Pancreas (tissue), 10 donors: Measurements from ENCODE around the gene HOTAIR. TPM values are rescaled to one million over a fixed set of nuclear protein-coding genes. Genes with fewer than 3 reads are reported as not detected.

Experiments used
- ATAC-seq, 4 donors: fragments of 200-7000 bp; cut with Tn5 transposase; one replicate each; pipeline versions ENCODE4 v1.8.0 to v1.9.1; 2020; ENCODE audit warnings: mild to moderate bottlenecking in 4 of 4, moderate library complexity in 4 of 4
- DNase-seq, 6 donors: peaks; one replicate each; pipeline ENCODE4 v3.0.0-alpha.2; 2020
- FAIRE-seq: peaks from 2 replicates; lab custom pipeline; 2012; peaks lifted over from hg19 to GRCh38; lab: Jason Lieb, UNC
- H3K27ac ChIP-seq, 4 donors: fragments of 200-600 bp; sonication (generic); 1 replicate in 3 of 4; 2 replicates in 1 of 4; pipeline versions ENCODE4 v1.5.0 to v1.8.0; 2020
- H3K27me3 ChIP-seq, 4 donors: fragments of 200-600 bp; one replicate each; pipeline ENCODE4 v1.8.0; 2021
- H3K36me3 ChIP-seq, 3 donors: fragments of 200-600 bp; sonication (generic) in 1 of 3; one replicate each; pipeline versions ENCODE4 v1.5.0 to v1.8.0; 2020 to 2021
- H3K4me1 ChIP-seq, 3 donors: fragments of 200-600 bp; one replicate each; pipeline ENCODE4 v1.8.0; 2021
- H3K4me3 ChIP-seq, 4 donors: fragments of 200-600 bp; sonication (generic) in 2 of 4; one replicate each; pipeline versions ENCODE4 v1.5.0 to v1.8.0; 2020 to 2021
- H3K9me3 ChIP-seq, 4 donors: fragments of 200-600 bp; one replicate each; pipeline ENCODE4 v1.8.0; 2021
- WGBS, 2 donors: extraction: QIAGEN DNeasy Blood & Tissue Kit; methylation state at CpG; one replicate each; pipeline ENCODE4 v1.1.7; 2013; 5-methylcytosine and 5-hydroxymethylcytosine counted together
- intact Hi-C, 3 donors: fragments of 100-400 bp; cut with DNase I; formaldehyde crosslinking; loops; one replicate each; pipeline versions ENCODE4 v1.11.1 to v1.14.2; 2022
- polyA plus RNA-seq, 2 donors: library from polyadenylated mRNA; stranded (reverse); fragments of 200-250 nt; gene quantifications; one replicate each; pipeline ENCODE4 v1.2.3, GENCODE V29; 2013
- total RNA-seq, 6 donors: library from RNA; stranded (reverse); fragmentation: NEBNext Ultra II Directional in 4 of 6; extraction: Animal tissue kit (Norgen Biotek cat#: 25700) in 4 of 6; gene quantifications; one replicate each; pipeline versions ENCODE4 v1.2.1 to v1.2.4, GENCODE V29; 2021 to 2023
- TF ChIP-seq, protein P1 (sequence below), 4 donors: fragments of 200-600 bp; sonication (generic) in 3 of 4; IDR thresholded peaks; one replicate each; pipeline versions ENCODE4 v1.5.0 to v1.8.0; 2021; ENCODE audit warnings: antibody characterized with exemption in 4 of 4
- donor health status: healthy with polysubstance abuse.
- donor health status: DM: no; HTN: no; CAD: no; lungs with moderate emphysema.
- donor health status: DM: no; HTN: no; CAD: no.
- donor health status: control.
- donor health status: control.
- donor health status: Bipolar disorder and iron deficiency.
- donor health status: DM: yes; HTN: yes; CAD: no.
- donor health status: DM: no; HTN: no; CAD: no.
- donor health status: DM: no; HTN: no; CAD: no.
- donor health status: DM: yes; HTN: yes; CAD: no.

Gene HOTAIR
- total and polyA plus RNA-seq, 8 donors = not detected

DNA sequence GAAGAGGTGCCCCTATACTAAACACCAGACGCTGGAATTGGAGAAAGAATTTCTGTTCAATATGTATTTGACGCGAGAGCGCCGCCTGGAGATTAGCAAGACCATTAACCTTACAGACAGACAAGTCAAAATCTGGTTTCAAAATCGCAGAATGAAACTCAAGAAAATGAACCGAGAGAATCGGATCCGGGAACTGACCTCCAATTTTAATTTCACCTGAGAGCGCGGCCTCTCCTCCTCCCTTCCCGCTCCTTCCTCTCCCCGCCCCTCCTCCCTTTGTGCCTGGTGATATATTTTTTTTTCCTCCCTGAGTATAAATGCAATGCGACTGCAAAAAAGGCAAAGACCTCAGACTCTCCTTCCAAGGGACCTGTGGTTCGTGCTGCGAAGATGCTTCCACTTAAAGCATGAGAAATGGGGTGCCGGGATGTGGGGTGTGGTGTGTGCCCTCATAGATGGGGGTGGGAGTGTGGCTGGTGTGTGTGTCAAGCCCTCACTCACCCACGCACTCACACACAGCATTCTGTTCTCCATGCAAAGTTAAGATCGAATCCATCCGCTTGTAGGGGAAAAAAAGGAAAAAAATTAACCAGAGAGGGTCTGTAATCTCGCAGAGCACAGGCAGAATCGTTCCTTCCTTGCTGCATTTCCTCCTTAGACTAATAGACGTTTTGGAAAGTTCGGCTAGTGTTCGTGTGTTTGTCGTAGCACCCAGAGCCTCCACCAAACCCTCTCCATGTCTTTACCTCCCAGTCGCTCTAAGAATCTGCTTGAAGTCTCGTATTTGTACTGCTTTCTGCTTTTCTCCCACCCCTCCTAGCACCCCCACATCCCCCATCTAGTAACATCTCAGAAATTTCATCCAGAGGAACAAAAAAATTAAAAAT lies 14.7 kb upstream of the HOTAIR start:
- 5 to 6% methylated on average over 28 of the region's 28 CpGs for WGBS, 2 donors
- ATAC-seq = no peak
- no peak overlapping the region for H3K27ac ChIP-seq
- H3K9me3 ChIP-seq = no peaks in the 10 kb centered on the region
- H3K36me3 ChIP-seq = no peaks in the 10 kb centered on the region
- intact Hi-C loops = no loop called here
- H3K27me3 ChIP-seq = peaks cover 3 to 89% (median 16%) of the 10 kb centered on the region in 4 donors
- no peak overlapping the region for H3K4me3 ChIP-seq
- no peak for DNase-seq
- TF ChIP-seq, protein P1, sequence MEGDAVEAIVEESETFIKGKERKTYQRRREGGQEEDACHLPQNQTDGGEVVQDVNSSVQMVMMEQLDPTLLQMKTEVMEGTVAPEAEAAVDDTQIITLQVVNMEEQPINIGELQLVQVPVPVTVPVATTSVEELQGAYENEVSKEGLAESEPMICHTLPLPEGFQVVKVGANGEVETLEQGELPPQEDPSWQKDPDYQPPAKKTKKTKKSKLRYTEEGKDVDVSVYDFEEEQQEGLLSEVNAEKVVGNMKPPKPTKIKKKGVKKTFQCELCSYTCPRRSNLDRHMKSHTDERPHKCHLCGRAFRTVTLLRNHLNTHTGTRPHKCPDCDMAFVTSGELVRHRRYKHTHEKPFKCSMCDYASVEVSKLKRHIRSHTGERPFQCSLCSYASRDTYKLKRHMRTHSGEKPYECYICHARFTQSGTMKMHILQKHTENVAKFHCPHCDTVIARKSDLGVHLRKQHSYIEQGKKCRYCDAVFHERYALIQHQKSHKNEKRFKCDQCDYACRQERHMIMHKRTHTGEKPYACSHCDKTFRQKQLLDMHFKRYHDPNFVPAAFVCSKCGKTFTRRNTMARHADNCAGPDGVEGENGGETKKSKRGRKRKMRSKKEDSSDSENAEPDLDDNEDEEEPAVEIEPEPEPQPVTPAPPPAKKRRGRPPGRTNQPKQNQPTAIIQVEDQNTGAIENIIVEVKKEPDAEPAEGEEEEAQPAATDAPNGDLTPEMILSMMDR (IDR thresholded peaks at IDR 0.05) = no peak
- no peak for FAIRE-seq
- peaks cover 0 to 23% (median 16%) of the 10 kb centered on the region in 3 donors for H3K4me1 ChIP-seq

DNA sequence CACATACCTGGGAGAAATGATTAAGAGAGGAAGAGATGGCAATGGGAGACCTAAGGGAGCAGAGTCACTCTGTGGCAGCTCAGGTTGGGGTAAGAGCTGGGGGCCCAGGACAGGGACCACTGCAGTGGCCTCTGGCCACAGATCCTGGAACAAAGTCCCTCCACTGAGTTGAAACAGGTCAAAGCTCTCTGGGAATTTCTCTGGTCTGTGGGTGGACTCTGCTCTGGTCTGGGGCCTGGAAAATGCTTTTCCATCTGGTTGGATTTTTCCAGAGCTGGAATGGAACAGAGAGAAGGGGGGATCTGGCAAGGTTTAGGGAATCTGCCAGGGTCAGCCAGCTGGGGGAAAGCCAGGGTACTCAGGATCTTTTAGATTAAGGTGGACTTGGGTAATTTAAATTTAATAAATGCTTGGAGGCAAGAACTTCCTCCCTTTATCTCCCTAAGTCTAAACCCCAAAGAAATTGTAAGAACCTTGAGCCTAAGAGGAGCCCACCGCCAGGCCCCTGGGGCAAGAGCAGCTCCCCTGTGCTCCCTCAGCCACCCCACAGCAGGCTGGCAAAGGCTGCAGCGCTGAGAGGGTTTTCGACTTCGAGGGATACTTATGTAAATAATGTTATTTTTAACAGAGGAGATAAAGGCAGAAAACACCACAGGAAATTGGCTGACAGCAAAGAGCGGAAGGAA lies 13.9 kb upstream of the HOTAIR start:
- intact Hi-C loops = no loop called here
- DNase-seq (no peak), ATAC-seq (no peak), FAIRE-seq (no peak)
- 11 to 13% methylated on average over 5 of the region's 5 CpGs for WGBS, 2 donors
- Histone ChIP-seq H3K27ac (no peak overlapping the region), H3K9me3 (no peaks in the 10 kb centered on the region), H3K4me3 (no peak overlapping the region), H3K4me1 (peaks cover 0 to 19% (median 12%) of the 10 kb centered on the region in 3 donors), H3K27me3 (peaks cover 0 to 88% (median 19%) of the 10 kb centered on the region in 4 donors), H3K36me3 (no peaks in the 10 kb centered on the region)
- TF ChIP-seq, protein P1 (IDR thresholded peaks at IDR 0.05) = no peak

DNA sequence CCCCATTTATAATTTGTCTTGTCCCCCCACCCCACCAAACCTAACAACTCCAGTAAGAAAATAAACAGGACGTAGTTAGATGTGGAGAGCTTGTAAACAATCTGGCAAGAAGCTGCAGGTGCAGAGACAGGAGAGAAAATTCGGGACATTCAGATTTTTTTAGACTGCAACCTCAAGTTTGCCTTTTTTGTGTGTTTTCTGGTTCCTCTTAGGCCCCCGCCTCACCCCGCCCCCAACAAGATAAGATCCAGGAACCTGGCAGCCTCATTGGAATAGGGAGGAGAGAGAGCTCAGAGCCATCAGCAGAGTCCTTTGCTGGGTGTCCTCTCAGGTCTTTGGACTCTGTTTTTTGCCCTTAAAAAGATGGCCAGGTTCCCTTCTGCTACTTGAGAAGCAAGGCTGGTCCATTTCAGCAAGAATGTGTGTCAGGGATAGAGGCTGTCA lies 13.1 kb upstream of the HOTAIR start:
- H3K4me1 ChIP-seq = peaks cover 0 to 19% (median 12%) of the 10 kb centered on the region in 3 donors
- FAIRE-seq (no peak), DNase-seq (no peak), ATAC-seq (no peak)
- TF ChIP-seq, protein P1 (IDR thresholded peaks at IDR 0.05) = no peak
- 5 to 19% methylated on average over 4 of the region's 4 CpGs for WGBS, 2 donors
- no peak overlapping the region for H3K27ac ChIP-seq
- peaks cover 0 to 88% (median 23%) of the 10 kb centered on the region in 4 donors for H3K27me3 ChIP-seq
- H3K36me3 ChIP-seq = no peaks in the 10 kb centered on the region
- no peaks in the 10 kb centered on the region for H3K9me3 ChIP-seq
- no peak overlapping the region for H3K4me3 ChIP-seq
- intact Hi-C loops = no loop called here

DNA sequence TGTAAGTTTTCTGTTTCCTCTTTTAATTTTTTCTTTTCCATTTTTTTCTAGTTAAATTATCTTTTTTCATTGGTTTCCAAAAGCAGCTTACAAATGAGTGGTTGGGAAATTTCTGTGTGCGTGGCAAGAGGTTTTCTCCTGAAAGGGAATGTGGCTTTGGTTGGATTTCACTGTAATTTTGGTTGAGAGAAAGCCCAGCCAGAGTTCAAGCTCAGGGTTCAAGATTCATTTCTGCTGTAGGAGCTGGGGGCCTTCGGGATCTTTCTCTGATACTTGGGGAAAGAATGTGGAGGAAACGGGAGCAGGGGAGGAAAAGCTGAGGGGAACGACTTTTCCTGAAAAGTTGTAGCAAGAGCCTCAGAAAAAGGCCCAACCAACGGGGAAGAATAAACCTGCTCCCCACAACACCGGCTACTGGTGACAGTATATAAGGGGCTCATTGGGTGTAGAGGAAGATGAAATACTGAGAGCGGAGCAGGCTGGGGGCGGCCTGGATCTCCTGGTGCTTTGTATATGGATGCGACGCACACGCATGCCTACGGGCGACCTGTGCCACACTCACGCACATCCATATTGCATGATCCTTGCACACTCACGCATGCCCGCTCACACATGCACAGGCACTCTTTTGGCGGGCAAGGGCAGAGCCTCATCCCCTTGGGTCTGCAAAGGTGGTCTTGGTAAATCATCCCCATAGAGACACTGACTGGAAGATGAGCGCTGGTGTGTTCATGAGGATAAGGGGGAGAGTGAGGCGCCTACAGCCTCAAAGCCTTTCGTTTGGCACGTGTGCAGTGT lies 12.1 kb upstream of the HOTAIR start:
- Histone ChIP-seq H3K27me3 (peaks cover 0 to 91% (median 27%) of the 10 kb centered on the region in 4 donors), H3K9me3 (no peaks in the 10 kb centered on the region), H3K4me3 (no peak overlapping the region), H3K27ac (no peak overlapping the region), H3K4me1 (peaks cover 0 to 19% (median 12%) of the 10 kb centered on the region in 3 donors), H3K36me3 (no peaks in the 10 kb centered on the region)
- no peak for FAIRE-seq
- WGBS, 2 donors = 20 to 25% methylated on average over 21 of the region's 21 CpGs
- DNase-seq = peak in 1 of 6 donors; percentile 30
- intact Hi-C loops = no loop called here
- TF ChIP-seq, protein P1 (IDR thresholded peaks at IDR 0.05) = no peak
- ATAC-seq = no peak
